CD4-positive, alpha-beta memory T cell (primary cell): ENCODE data around the gene WIZ. TPM values are rescaled to one million over a fixed set of nuclear protein-coding genes. Genes with fewer than 3 reads are reported as not detected.

Experiments
- CTCF ChIA-PET: fragments of 350-600 bp; sonication (Branson Sonifier 250); formaldehyde crosslinking; loops from one replicate; lab custom pipeline; 2021; ENCODE audit warnings: inconsistent platforms; ENCODE audit not compliant: partially characterized antibody; lab: Charles Lee
- POLR2A ChIA-PET: fragments of 350-600 bp; sonication (Branson Sonifier 250); formaldehyde crosslinking; loops from one replicate; lab custom pipeline; 2021; ENCODE audit not compliant: partially characterized antibody; lab: Charles Lee
- DNase-seq, 5 donors: peaks; one replicate each; pipeline versions ENCODE4 v3.0.0 to v3.0.0-alpha.2; 2020 to 2022; ENCODE audit warnings: mixed read lengths in 1 of 5
- H3K27ac ChIP-seq: one replicate; pipeline ENCODE4 v1.7.0; 2013; ENCODE audit warnings: low read depth, low read length
- H3K27me3 ChIP-seq: 2 replicates; pipeline ENCODE4 v1.7.0; 2013; ENCODE audit warnings: mild to moderate bottlenecking, low read length, moderate library complexity; ENCODE audit not compliant: insufficient read depth
- H3K36me3 ChIP-seq: 2 replicates; pipeline ENCODE4 v1.7.0; 2013; ENCODE audit warnings: mild to moderate bottlenecking, low read length, moderate library complexity; ENCODE audit not compliant: insufficient read depth
- H3K4me1 ChIP-seq: 2 replicates; pipeline ENCODE4 v1.7.0; 2013; ENCODE audit warnings: mild to moderate bottlenecking, low read length, moderate library complexity; ENCODE audit not compliant: insufficient read depth
- H3K4me3 ChIP-seq, 2 donors: one replicate each; pipeline ENCODE4 v1.7.0; 2013; ENCODE audit warnings: low read length in 2 of 2, mild to moderate bottlenecking in 1 of 2
- H3K9me3 ChIP-seq, 2 donors: one replicate each; pipeline ENCODE4 v1.7.0; 2013; ENCODE audit warnings: low read length in 2 of 2, control low read depth in 1 of 2; ENCODE audit not compliant: control insufficient read depth in 1 of 2
- H3K27ac Mint-ChIP-seq, 7 donors: one replicate each; pipeline ENCODE4 v1.8.0; 2020 to 2021; ENCODE audit warnings: mixed read lengths in 7 of 7, mild to moderate bottlenecking in 6 of 7, inconsistent platforms in 3 of 7, moderate library complexity in 3 of 7
- H3K27me3 Mint-ChIP-seq, 2 donors: one replicate each; pipeline ENCODE4 v1.8.0; 2020 to 2021; ENCODE audit warnings: mixed read lengths in 2 of 2
- H3K36me3 Mint-ChIP-seq, 2 donors: one replicate each; pipeline ENCODE4 v1.8.0; 2020 to 2021; ENCODE audit warnings: mixed read lengths in 2 of 2, inconsistent platforms in 1 of 2, mild to moderate bottlenecking in 1 of 2
- H3K4me1 Mint-ChIP-seq, 4 donors: one replicate each; pipeline ENCODE4 v1.8.0; 2020 to 2021; ENCODE audit warnings: mixed read lengths in 4 of 4, mild to moderate bottlenecking in 1 of 4
- H3K4me3 Mint-ChIP-seq, 8 donors: one replicate each; pipeline ENCODE4 v1.8.0; 2020 to 2021; ENCODE audit warnings: mixed read lengths in 8 of 8, mild to moderate bottlenecking in 7 of 8, moderate library complexity in 6 of 8, inconsistent platforms in 3 of 8
- H3K9me3 Mint-ChIP-seq, 8 donors: one replicate each; pipeline ENCODE4 v1.8.0; 2020 to 2021; ENCODE audit warnings: mixed read lengths in 8 of 8, mild to moderate bottlenecking in 5 of 8, inconsistent platforms in 3 of 8, moderate library complexity in 1 of 8
- intact Hi-C: fragments of 100-400 bp; cut with micrococcal nuclease; formaldehyde crosslinking; loops from one replicate; pipeline ENCODE4 v1.15.1; 2023
- polyA plus RNA-seq, 2 donors: library from polyadenylated mRNA; unstranded; fragments of 300-500 nt; fragmentation: Illumina TruSeq; gene quantifications; one replicate each; pipeline ENCODE4 v1.2.3, GENCODE V29; 2021
- total RNA-seq, 2 experiments: library from RNA; stranded (reverse); gene quantifications; one replicate each; pipeline ENCODE4 v1.2.3, GENCODE V29; 2021

WIZ gene
- total and polyA plus RNA-seq, 4 experiments from 2014 or later, result 0.03 to 30.0 (median 15.6) TPM

DNA sequence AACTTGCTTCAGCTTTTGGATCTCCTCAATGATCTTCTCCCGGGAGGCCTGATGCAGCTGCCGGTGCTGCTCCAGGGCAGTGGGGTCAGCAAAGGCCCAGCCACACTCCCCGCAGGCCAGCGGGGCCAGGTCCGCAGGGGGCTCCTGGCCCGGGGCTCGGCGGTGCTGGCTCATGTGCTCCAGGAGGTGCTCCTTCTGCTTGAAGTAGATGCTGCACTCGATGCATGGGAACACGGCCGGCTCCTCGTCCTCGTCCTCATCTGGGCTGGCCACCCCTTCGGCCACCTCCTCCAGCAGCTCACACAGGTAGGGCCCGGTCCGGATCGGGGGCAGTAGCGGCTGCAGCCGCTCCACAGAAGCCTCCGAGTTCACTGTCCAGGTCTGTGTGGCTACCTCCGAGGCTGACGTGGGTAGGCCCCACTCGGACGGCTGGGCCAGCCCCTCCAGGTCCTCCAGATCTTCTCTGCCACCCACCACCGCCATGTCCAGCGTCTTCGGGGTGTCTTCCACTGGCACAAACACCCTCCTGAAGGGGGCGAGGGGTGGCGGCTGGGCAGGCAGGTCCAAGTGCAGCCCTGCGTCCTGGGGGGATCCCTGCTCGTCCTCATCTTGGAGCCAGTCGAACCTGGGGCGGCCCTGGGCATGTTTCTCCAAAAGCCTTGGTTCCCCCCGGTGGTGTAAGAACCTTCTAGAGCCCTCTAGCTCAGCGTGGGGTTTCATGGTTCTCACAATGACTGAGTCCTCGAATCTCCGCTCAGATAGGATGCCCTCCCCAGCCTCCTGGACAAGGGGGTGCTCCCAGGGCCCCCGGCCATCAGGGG lies 9.7 kb downstream of the WIZ start:
- Mint-ChIP-seq H3K27me3 (no peaks in the 10 kb centered on the region), H3K4me1 (peaks cover 0 to 4% (median 2%) of the 10 kb centered on the region in 4 donors), H3K4me3 (no peak overlapping the region), H3K27ac (no peak overlapping the region), H3K36me3 (no peaks in the 10 kb centered on the region), H3K9me3 (no peaks in the 10 kb centered on the region)
- Histone ChIP-seq H3K27ac (no peak overlapping the region), H3K27me3 (no peaks in the 10 kb centered on the region), H3K4me3 (no peak overlapping the region), H3K36me3 (no peaks in the 10 kb centered on the region), H3K4me1 (no peaks in the 10 kb centered on the region), H3K9me3 (no peaks in the 10 kb centered on the region)
- intact Hi-C loops, result no loop called here
- ChIA-PET POLR2A (no interaction called here), CTCF (no interaction called here)
- no peak for DNase-seq

GRCh38 chr19:15439078-15439799 lies 10.5 kb downstream of the WIZ start:
- Mint-ChIP-seq H3K4me3 (no peak overlapping the region), H3K27ac (no peak overlapping the region), H3K36me3 (no peaks in the 10 kb centered on the region), H3K27me3 (no peaks in the 10 kb centered on the region), H3K9me3 (no peaks in the 10 kb centered on the region), H3K4me1 (peaks cover 1 to 4% (median 3%) of the 10 kb centered on the region in 4 donors)
- intact Hi-C loops, result no loop called here
- H3K27ac ChIP-seq, result no peak overlapping the region
- H3K27me3 ChIP-seq, result no peaks in the 10 kb centered on the region
- no peak overlapping the region for H3K4me3 ChIP-seq
- DNase-seq, result no peak
- H3K9me3 ChIP-seq, result no peaks in the 10 kb centered on the region
- CTCF ChIA-PET, result no interaction called here
- H3K36me3 ChIP-seq, result no peaks in the 10 kb centered on the region
- POLR2A ChIA-PET, result interaction anchor here (1.1 kb wide), 1 partner anchor 28 kb away, joined by 5 read pairs; no protein-coding TSS in a partner anchor
- no peaks in the 10 kb centered on the region for H3K4me1 ChIP-seq

GRCh38 chr19:15438577-15438976 lies 11.2 kb downstream of the WIZ start:
- H3K36me3 Mint-ChIP-seq, result no peaks in the 10 kb centered on the region
- intact Hi-C loops, result no loop called here
- H3K36me3 ChIP-seq, result no peaks in the 10 kb centered on the region
- H3K4me1 Mint-ChIP-seq, result peaks cover 1 to 5% (median 3%) of the 10 kb centered on the region in 4 donors
- no peaks in the 10 kb centered on the region for H3K9me3 ChIP-seq
- no peak overlapping the region for H3K27ac ChIP-seq
- ChIA-PET CTCF (no interaction called here), POLR2A (interaction anchor here (1.1 kb wide), 1 partner anchor 28 kb away, joined by 5 read pairs; no protein-coding TSS in a partner anchor)
- H3K4me3 ChIP-seq, result no peak overlapping the region
- no peak for DNase-seq
- H3K9me3 Mint-ChIP-seq, result no peaks in the 10 kb centered on the region
- no peaks in the 10 kb centered on the region for H3K27me3 ChIP-seq
- peaks cover under 1% of the 10 kb centered on the region for H3K4me1 ChIP-seq
- no peaks in the 10 kb centered on the region for H3K27me3 Mint-ChIP-seq
- H3K27ac Mint-ChIP-seq, result no peak overlapping the region
- H3K4me3 Mint-ChIP-seq, result no peak overlapping the region

- Histone ChIP-seq H3K4me1 (peaks cover 5% of the 10 kb centered on the region), H3K4me3 (no peak overlapping the region), H3K9me3 (no peaks in the 10 kb centered on the region), H3K27me3 (no peaks in the 10 kb centered on the region), H3K36me3 (no peaks in the 10 kb centered on the region), H3K27ac (no peak overlapping the region)
- Mint-ChIP-seq H3K9me3 (peaks cover 0 to under 1% (median 0%) of the 10 kb centered on the region in 8 donors), H3K4me3 (no peak overlapping the region), H3K27ac (peak overlapping the region in 1 of 7 donors; percentile 23), H3K36me3 (peaks cover 0 to 3% of the 10 kb centered on the region in 2 donors), H3K4me1 (peaks cover 4 to 9% (median 7%) of the 10 kb centered on the region in 4 donors), H3K27me3 (no peaks in the 10 kb centered on the region)
- CTCF ChIA-PET, result no interaction called here
- POLR2A ChIA-PET, result interaction anchor here (1.1 to 1.3 kb wide), 2 partner anchors 19 to 29 kb away, joined by 4 to 5 read pairs; no protein-coding TSS in a partner anchor
- intact Hi-C loops, result no loop called here
- no peak for DNase-seq
These were observed 11.6 kb downstream of the WIZ start for GRCh38 chr19:15438124-15438496.

GRCh38 chr19:15437355-15438123 lies 12.2 kb downstream of the WIZ start:
- Mint-ChIP-seq H3K27ac (no peak overlapping the region), H3K27me3 (no peaks in the 10 kb centered on the region)
- intact Hi-C loops, result no loop called here

GRCh38 chr19:15436826-15437110 lies 13.0 kb downstream of the WIZ start:
- Mint-ChIP-seq H3K27me3 (no peaks in the 10 kb centered on the region), H3K4me1 (peaks cover 8 to 17% (median 12%) of the 10 kb centered on the region in 4 donors), H3K27ac (no peak overlapping the region), H3K36me3 (peaks cover 0 to 8% of the 10 kb centered on the region in 2 donors), H3K4me3 (no peak overlapping the region), H3K9me3 (peaks cover 0 to 1% (median 0%) of the 10 kb centered on the region in 8 donors)
- H3K36me3 ChIP-seq, result no peaks in the 10 kb centered on the region
- H3K4me1 ChIP-seq, result peaks cover 11% of the 10 kb centered on the region
- H3K27me3 ChIP-seq, result no peaks in the 10 kb centered on the region
- no peak overlapping the region for H3K4me3 ChIP-seq
- H3K9me3 ChIP-seq, result no peaks in the 10 kb centered on the region
- H3K27ac ChIP-seq, result no peak overlapping the region
- ChIA-PET CTCF (interaction anchor here (1.3 to 3.3 kb wide), 3 partner anchors 17 to 119 kb away, joined by 3 to 14 read pairs (median 5); partner anchors contain the start of gene AKAP8L), POLR2A (interaction anchor here (1.3 to 2.8 kb wide), 3 partner anchors 19 to 115 kb away, joined by 4 to 11 read pairs (median 9); partner anchors contain the start of gene AKAP8L)
- intact Hi-C loops, result no loop called here
- DNase-seq, result no peak

More at GRCh38 chr19:15437355-15438123, 12.2 kb downstream of the WIZ start:
- H3K4me1 Mint-ChIP-seq, result peaks cover 6 to 14% (median 9%) of the 10 kb centered on the region in 4 donors
- POLR2A ChIA-PET, result interaction anchor here (1.3 to 2.8 kb wide), 3 partner anchors 19 to 114 kb away, joined by 4 to 11 read pairs (median 9); partner anchors contain the start of gene AKAP8L
- no peaks in the 10 kb centered on the region for H3K27me3 ChIP-seq
- CTCF ChIA-PET, result interaction anchor here (1.3 to 3.3 kb wide), 2 partner anchors 18 to 22 kb away, joined by 3 to 14 read pairs; partner anchors contain the start of gene AKAP8L
- H3K9me3 ChIP-seq, result no peaks in the 10 kb centered on the region
- H3K4me3 ChIP-seq, result no peak overlapping the region
- peaks cover 0 to 5% of the 10 kb centered on the region in 2 donors for H3K36me3 Mint-ChIP-seq
- no peaks in the 10 kb centered on the region for H3K36me3 ChIP-seq
- DNase-seq, result no peak
- H3K9me3 Mint-ChIP-seq, result peaks cover 0 to 1% (median 0%) of the 10 kb centered on the region in 8 donors
- peaks cover 9% of the 10 kb centered on the region for H3K4me1 ChIP-seq
- H3K27ac ChIP-seq, result no peak overlapping the region
- no peak overlapping the region for H3K4me3 Mint-ChIP-seq
